NCI-H460 (cell line): ENCODE data around the gene GLIS1. TPM values are rescaled to one million over a fixed set of nuclear protein-coding genes. Genes with fewer than 3 reads are reported as not detected.
"Not testable (repeated sequence)": the region's sequence is repeated elsewhere in the genome, so short reads cannot be mapped to it uniquely, and the experiment has no call there.

Experiments used
- DNase-seq: peaks from one replicate; pipeline ENCODE4 v3.0.0-alpha.2; 2016; ENCODE audit warnings: low read depth; ENCODE audit errors: extremely low read depth
- total RNA-seq: library from RNA; depleted of rRNA; stranded (reverse); fragments of >200 nt; shearing (Covaris generic); gene quantifications from 2 replicates; pipeline ENCODE4 v1.2.3, GENCODE V29; 2014

Gene GLIS1
- total RNA-seq, 1 experiment from 2014 or later: 0.05 TPM

DNA sequence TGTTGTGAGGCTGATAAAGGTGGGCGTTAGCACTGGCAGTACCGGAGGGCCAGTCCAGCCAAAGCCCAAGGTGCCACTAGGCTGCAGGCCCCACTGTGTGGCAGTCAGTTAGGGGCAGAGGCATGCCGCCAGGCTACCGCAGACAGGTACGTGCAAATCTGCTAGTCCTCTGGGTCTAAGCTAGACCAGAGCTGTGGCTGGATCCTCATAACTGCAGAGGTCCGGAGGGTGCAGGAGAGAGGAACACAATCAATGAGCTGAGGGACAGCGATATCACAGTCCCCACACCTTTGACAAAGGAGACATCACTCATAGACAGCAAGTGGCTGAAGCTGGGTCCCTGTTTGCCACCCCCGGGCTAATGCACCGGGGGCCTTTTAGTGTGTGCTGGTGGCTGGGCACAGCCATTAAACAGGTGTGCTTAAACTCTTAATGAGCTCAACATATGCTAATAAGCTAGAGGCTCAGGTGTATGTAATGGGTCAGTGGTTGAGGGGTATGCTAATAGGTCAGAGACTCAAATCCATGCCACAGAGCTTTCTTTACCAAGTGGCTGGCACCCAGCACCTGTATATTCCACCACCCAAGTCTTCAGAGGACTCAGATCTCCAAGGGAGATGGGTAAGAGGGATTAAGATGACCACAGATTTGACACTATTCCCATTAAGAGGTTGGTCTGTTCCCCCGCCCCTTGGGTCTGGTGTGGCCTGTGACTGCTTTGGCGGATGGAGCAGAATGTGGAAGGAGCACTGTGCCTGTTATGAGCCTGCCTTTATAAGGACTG lies 82.0 kb downstream of the GLIS1 start:
- DNase-seq: no peak

DNA sequence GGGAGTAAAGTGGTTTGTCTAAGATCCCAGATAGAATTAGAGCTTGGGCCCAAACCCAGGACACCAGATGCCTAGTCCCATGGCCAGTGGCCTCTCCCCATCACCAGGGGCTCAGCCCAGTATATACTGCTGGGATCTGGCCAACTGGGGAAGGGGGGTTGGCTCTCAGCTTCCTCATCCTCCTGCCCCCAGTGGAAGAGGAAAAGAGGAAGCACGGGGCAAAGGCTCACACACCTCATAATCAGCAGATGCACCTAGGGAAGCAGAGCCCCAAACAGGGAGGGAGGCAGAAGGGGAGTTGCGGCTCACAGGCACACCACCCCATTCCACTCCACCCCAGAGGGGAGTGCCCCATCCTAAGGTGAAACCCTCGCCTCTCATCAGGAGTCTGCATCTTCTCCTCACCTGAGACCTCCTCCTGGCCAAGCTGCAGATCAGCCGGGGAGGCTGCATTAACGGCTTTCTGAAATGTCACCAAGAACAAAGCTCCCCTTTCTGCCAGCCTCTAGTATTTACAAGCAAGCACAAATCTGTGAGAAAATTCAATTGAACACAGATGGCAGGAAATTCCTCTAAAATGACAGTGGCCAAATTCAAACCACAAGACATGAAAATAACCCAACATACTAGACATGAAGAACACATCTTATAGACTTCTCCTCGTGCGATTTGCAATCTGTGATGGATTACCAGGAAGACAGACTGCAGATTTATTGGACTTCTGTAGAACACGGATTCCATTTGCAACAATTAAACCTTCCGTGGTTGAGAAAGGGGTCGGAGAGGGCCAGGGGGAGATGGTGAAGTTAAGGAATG lies 82.8 kb downstream of the GLIS1 start:
- DNase-seq: no peak

DNA sequence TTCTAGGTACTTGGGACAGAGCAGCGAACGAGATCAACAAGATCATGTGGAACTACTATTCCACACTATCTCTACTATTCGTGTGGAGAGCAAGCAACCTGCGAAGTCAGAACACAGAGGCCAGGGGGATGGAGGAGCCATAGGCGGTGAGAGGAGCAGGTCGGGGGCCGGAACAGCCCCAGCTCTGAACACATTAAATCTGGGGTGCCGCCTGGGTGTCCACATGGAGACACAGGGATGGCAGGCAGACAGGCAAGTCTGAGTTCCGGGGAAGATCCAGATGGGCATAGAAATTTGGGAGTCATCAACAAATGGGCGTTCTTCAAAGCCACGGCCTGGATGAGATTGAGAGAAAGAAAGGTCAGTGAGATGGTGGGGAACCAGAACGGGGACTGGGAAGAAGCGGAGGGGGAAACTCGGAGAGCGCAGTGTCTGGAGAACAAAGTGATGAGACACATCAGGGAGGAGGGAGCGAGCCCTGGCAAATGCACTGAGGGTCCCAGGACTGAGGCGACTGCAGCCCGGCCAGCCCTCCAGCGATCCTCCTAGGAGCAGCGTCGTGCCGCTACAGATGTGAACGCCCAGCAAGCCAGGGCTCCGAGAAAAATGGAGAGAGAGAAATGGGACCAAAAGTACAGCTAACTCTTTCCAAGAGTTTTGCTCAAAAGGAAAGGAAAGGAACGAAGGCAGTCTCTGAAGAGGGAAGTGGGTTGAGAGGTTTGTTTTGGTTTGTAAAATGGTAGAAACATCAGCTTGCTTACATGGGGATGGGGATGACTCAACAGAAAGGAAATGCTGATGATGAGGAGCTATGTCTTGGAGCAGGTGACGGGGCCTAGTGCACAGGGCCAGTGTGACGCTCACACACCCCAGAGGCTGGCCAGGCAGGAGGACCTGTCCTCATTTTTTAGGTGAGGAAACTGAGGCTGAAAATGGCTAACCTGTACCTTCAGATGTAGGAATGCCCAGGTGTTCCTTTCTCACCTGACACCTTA lies 84.5 kb downstream of the GLIS1 start:
- no peak for DNase-seq

DNA sequence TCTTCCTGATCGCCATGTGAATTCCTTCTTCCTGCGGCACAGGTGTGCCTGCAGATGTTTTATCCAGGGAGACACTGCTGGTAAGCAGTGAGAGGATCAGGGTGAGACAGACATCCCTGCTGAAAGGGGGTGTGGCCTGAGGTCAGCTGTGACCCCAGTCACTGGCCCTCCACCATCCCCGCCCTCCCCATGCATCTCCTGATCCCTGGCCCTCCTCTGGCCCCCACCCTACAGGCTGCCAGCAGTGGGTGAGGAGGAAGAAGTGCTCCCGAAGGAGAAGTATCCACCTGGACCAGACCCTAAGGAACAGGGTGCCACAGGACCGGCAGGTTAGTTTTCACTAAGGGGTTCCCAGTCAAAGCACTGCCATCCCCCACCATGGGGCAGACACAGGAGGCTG lies 85.3 kb downstream of the GLIS1 start:
- no peak for DNase-seq

DNA sequence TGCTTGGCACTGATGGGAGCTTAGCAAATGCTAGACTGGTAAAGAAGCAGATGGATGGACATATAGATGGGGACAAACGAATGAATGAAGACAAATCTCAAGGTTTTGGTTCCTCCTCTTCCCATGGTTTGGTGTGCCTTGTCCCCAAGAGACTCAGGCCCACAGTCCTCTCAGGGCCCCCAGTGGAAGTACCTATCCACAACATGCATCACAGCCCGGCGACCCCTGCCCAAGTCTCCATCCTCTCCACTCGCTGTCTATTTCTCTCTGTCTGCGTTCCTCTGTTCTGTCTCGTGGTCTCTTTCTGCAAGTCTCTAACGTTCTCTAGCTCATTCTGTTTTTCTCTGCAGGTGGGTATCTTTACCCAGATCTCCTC lies 85.8 kb downstream of the GLIS1 start:
- DNase-seq: no peak

DNA sequence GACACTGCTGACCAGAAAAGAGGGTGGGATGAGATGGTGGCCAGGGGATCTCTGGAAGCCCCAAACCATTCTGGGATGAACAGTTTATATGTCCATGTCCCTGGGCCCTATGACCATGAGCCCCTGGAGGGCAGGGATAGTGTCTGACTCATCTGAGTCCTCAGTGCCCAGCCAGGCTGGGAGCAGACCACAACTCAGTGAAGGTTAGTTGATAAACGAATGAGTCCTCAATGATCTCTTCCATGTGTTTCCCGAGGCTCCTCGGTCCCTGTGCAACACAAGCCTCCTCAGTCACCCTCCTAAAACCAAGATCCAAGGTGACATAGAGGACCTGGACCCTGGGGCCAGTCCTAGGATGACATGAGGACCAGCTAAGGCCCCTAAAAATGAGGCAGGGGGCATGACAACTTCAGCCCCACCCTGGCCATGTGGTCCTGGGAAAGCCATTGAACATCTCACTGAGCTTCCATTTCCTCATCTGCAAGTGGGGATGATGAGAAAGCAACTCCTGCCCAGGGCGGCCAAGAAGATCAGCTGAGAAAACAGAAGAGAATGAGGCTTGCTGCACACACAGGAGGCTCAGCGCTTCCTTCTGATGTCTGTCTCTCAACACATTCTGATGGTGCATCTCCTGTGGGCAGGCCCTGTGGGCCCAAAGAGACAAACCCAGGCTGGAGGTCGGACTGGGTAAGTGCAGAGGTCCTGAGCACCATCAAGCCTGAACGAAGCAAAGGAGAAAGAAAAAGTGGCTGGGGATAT lies 86.3 kb downstream of the GLIS1 start:
- DNase-seq: no peak

DNA sequence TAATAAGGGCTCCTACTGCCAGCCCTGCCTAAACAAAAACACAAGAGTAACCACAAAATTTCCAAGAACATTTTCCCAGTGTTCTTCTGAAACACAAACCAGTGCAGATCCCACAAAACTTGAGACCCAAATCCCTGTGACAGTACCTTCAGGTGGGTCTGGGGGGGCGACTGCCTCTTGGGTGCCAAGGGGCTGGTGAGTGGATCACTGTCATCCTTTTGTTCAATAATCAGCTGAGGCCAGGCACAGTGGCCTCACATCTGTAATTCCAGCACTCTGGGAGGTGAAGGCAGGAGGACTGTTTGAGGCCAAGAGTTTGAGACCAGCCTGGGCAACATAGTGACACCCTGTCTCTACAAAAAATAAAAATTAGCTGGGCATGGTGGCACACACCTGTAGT lies 87.6 kb downstream of the GLIS1 start:
- no peak for DNase-seq

DNA sequence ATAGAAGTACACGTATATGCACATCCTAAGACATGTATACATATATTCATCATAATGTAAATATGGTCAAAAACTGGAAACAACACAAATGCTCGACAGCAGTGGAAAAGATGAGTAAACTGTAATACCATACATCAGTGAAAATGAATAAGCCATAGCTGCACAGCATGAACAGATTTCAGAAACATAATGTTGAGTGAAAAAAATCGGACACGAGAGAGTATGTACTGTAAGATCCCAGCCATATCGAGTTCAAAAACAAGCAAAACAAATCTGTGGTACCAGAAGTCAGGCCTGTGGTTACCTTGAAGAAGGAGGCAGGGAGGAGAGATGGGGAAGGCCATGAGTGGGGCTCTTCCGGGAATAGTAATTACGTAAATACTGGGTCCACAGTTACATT lies 90.4 kb downstream of the GLIS1 start:
- DNase-seq: no peak

DNA sequence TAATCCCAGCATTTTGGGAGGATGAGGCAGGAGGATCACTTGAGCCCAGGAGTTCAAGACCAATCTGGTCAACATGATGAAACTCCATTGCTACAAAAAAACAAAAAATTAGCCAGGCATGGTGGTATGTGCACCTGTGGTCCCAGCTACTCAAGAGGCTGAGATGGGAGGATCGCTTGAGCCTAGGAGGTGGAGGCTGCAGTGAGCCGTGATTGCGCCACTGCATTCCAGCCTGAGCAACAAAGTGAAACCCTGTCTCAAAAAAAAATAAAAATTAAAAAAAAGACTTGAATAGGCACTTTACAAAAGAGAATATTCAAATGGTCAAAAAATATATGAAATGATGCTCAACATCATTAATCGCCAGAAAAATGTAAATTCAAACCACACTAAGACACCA lies 91.0 kb downstream of the GLIS1 start:
- not testable (repeated sequence) for DNase-seq

DNA sequence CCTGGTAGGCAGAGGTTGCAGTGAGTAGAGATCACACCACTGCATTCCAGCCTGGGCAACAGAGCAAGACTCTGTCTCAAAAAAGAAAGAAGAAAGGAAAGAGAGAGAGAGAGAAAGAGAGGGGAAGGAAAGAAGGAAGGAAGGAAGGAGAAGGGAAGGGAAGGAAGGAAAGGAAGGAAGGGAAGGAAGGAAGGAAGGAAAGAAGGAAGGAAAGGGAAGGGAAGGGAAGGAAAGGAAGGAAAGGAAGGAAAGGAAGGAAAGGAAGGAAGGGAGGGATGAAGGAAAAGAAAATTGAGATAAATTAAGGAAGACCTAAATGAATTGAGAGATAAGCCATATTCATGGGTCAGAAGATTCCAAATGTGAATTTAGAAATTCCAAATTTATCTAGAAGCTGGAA lies 92.2 kb downstream of the GLIS1 start:
- DNase-seq: no peak

DNA sequence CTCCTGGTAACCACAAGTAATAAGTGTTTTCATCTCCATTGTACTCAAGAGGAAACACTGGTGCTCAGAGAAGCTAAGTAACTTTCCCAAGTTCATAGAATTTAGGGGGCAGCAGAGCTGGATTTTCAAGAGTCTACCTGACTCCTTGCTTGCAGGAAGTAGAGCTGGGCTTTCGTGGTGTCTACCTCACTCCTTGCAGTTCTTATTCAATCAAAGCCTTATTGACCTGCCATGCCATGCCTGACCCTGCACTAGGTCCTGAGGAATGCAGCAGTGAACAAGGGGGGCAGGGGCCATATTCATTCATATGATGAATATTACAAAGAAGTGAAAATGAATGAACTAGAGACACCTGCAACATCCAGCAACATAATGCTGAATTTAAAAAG lies 93.3 kb downstream of the GLIS1 start:
- no peak for DNase-seq

DNA sequence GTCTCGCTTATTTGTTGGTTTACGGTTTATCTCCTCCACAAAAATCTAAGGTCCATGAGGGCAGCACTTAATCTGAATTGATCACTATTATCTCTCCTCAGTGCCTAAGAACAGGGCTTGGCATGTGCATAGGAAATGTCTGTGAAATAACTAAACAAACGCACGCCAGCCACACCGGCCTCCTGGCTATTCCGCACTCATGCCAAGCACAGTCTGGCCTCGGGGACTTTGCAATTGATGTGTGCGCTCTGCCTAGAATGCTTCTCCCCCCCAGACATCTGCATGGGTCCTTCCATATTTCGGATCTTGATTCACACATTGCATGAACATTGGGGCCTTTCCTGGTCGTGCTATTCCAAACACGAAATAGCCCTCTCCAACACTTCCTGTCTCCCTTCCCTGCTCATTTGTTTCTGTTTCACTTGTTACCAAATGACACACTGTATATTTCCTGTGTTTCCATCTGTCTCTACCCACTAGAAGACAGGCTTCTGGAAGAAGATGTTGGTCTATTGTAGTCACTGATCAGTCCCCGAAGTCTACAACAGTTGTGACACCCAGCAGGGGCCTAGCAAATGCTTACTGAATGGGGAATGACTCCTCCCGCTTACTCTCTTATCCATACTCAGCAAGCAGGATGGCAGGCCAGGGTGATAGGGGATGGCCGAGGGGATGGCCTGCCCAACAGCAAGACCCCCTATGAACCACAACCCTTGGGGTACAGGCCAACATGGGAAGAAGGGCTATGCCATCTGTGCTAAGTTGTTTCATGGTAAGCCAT lies 93.9 kb downstream of the GLIS1 start:
- DNase-seq: no peak

DNA sequence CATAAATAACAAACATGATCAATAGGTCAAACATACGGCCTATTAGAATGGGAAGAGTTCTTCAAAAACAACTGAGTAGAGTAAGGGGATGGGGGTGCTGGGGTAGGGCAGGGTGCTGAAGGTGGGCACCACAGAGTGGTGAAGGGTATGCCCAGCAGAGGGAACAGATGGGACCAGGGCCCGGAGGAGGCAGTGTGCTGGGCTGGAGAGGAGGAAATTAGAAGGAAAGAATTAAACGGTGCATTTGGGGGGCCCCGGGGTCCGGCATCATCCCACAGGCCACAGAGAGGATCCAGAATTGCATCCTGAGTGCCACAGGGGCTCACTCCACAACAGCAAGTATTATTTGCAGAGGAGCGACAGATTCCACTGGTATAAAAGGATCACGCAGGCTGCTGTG lies 94.5 kb downstream of the GLIS1 start:
- no peak for DNase-seq

DNA sequence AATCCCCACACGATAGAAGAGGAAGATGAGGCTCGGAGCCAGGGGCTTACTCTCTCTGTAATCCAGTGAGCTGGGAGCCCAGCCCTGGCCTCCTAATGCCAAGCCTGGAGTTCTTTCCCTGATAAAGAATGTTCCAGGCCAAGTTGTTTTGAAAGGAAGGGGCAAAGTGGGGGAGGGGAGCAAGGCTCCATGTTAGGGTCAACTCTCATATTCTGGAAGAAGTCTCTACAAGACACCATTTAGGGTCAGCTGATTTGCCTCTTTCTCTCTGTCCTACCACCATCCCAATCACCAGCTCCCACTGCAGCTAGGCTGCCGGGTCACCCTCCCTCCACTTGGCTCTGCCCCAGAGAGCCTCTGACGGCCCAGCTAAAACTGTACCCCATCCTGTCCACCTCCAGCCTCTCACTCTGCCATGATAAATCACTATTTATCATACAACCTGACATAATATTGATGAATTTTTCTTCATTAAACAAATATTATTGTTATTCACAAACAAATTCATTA lies 95.0 kb downstream of the GLIS1 start:
- DNase-seq: no peak

DNA sequence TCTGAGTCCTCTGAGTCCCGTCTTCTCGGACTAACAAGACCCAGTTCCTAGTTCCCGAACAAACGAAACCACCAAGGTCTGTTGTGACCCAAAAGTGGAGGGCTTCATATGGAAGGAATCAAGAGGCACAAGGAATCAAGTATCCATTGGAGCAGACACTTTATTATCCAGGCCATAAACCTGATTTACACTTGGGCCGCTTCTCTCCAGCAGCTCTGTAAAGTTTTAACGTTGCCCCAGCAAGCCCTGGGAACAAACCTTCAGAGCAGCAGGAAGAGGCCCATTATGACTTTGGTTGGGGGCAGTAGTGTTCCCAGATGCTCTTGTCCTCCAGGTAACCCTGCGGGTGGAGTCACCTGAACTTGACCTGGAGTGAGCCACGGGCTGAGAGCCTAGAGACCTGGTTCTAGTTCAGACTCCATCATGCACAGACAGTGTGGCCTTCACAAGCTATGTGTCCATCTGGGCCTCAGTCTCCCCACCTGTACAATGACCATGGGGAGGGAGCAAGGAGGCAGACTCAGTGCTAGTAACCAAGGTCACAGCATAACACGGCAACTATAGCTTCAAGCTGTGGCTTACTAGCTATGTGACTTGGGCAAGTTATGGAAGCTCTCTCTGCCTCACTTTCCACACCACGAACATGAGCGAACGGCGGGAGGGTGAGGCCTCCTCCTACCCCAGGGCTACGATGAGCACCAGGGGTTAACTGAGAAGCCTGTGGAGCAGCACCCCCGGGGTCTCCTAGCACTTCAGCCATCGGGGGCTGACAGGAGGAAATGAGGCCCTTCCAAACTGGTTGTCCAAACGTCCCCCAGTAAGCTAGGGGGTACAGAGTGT lies 95.7 kb downstream of the GLIS1 start:
- no peak for DNase-seq

DNA sequence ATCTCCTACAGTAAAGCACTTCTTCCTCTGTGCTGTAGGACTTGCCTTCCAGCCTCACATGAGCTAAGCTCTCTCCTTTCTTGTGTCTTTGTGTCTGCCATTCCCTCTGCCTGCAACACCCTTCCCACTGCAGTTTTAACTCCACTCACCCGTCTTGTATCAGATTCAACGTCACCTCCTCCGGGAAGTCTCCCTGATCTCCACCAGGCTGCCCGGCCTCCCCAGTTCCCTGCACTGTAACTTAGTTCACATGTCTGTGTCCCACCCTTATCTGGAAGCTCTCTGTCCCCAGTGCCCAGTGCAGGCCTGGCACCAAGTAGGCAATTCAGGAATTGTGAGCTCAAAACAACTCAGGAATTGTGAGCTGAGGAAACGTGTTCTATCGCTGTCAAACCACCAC lies 96.4 kb downstream of the GLIS1 start:
- DNase-seq: no peak

DNA sequence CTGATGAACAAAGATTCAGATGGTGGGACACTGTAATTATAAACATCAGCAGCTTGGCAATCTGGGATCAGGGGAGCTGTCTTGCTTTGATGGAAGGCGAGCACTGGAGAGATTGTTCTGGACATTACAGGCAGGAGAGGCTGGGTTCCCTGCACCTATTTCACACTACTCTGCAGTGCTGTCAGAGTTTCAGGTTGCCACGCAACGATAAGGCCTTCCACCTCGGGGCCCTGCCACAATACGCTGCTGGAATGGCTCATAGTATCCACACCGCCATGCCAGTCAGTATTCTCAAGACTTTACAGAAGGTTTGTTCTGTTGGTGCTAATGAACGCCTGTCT lies 96.8 kb downstream of the GLIS1 start:
- DNase-seq: no peak

DNA sequence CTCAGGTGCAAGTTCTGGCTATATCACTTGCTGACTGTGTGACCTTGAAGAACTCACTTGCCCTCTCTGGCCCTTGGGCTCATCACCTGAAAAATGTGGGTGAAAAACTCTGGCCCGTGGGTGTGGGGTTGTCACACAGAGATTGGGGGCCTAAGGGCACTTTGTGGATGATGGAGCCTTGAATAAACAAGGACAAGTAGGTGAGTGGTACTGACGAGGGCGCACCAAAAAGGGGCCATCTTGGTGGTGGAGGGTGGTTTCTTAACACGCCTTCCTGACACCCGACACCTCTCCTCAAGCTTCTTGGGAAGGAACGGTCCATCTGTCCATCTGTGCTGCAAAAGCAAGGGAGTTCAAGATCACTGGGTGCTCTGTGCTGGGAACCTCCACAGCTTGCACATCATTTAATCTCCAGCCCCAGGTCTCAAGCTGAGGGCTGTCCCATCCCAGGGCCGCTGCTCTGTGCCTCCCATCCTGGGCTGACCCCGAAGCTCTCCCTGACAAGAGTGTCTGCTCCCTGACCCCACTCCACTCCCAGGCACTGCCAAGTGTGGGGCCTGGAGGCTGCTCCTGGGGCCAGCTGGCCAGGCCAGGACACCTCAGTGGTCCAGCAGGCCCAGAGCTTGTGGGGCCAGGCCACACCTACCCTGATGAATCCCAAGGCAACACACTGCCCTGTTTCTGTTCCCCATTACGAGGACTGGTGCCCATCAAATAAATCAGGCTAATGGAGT lies 97.3 kb downstream of the GLIS1 start:
- DNase-seq: no peak
